Fibroblast of villous mesenchyme (primary cell): Measurements from ENCODE around the gene ZNF599. TPM values are rescaled to one million over a fixed set of nuclear protein-coding genes. Genes with fewer than 3 reads are reported as not detected.

Experiments used
- DNase-seq: peaks from one replicate; pipeline ENCODE4 v3.0.0-alpha.2; 2010; ENCODE audit warnings: low read depth
- H3K4me3 ChIP-seq: 2 replicates; pipeline ENCODE4 v1.5.1; 2011; ENCODE audit warnings: low read depth, mild to moderate bottlenecking, low read length
- total RNA-seq: library from RNA; depleted of rRNA; stranded (reverse); fragments of >200 nt; gene quantifications from 2 replicates; pipeline ENCODE4 v1.2.3, GENCODE V29; 2012
- TF ChIP-seq, protein P1 (sequence below): IDR thresholded peaks from 2 replicates; pipeline ENCODE4 v1.5.1; 2012; ENCODE audit warnings: low read depth, mild to moderate bottlenecking, low read length; ENCODE audit not compliant: insufficient read depth

The ZNF599 gene
- total RNA-seq, 1 donor, result 7.8 TPM

DNA sequence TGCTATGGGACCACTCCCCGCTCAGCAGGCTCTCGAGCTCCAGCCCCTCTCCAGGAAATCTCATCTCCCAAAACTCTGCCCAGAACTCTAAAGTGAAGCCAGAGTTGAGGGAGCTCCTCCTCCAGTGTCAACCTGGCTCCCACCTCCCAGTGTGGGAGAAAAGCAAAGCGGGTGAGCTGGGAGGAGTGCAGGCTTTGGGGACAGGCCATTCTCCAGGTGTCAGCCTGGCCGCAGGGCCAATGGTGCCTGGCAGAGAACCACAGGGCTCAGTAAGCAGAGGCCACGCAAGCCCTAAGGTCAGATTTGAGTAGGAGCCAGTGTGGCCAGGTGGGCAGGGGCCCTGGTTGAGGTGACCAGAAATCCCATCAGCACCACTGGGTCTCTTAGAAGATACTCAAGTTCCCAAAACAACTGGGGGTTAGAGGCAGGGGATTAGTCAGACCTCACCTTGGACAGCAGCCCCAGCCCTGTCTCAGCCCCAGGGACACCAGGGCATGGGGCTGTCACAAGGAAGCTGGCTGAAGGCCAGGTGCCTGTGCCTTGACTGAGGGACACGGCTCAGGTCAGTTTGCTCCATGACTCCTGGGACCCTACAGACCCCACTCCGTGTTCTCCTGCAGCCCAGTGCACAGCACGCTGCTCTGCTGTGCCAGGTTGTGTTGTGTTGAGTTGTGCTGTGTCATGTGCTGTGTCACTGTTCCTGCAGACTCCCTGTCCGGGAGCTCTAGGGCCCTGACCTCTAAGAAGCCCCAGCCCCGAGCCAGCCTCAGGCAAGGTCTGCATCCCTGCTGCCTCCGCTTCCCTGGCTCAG lies 41.8 kb downstream of the ZNF599 start:
- no peak overlapping the region for H3K4me3 ChIP-seq
- no peak for DNase-seq
- TF ChIP-seq, protein P1, sequence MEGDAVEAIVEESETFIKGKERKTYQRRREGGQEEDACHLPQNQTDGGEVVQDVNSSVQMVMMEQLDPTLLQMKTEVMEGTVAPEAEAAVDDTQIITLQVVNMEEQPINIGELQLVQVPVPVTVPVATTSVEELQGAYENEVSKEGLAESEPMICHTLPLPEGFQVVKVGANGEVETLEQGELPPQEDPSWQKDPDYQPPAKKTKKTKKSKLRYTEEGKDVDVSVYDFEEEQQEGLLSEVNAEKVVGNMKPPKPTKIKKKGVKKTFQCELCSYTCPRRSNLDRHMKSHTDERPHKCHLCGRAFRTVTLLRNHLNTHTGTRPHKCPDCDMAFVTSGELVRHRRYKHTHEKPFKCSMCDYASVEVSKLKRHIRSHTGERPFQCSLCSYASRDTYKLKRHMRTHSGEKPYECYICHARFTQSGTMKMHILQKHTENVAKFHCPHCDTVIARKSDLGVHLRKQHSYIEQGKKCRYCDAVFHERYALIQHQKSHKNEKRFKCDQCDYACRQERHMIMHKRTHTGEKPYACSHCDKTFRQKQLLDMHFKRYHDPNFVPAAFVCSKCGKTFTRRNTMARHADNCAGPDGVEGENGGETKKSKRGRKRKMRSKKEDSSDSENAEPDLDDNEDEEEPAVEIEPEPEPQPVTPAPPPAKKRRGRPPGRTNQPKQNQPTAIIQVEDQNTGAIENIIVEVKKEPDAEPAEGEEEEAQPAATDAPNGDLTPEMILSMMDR, result no peak

DNA sequence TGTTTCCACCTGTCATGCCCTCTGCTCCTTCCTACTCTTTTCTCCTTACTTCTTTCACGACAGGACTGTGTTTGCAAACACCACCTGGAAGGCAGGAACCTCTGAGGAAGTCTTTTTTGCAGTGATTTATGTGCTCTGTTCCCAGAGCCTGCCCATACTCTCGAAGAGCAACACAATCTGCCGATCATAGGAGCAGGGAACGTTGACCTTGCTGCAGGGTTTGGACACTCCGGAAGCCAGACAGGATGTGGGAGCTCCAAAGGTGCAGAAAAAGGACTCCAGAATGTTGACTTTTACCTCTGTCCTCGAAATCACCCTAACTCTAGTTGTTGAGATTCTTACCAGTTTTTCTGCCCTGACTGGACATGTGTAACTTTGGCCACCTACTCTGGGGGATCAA lies 47.6 kb downstream of the ZNF599 start:
- H3K4me3 ChIP-seq, result no peak overlapping the region
- TF ChIP-seq, protein P1, result no peak
- DNase-seq, result no peak

- no peak for DNase-seq
- TF ChIP-seq, protein P1, result no peak
- H3K4me3 ChIP-seq, result no peak overlapping the region
These were observed 50.7 kb downstream of the ZNF599 start for GRCh38 chr19:34722353-34722752.

DNA sequence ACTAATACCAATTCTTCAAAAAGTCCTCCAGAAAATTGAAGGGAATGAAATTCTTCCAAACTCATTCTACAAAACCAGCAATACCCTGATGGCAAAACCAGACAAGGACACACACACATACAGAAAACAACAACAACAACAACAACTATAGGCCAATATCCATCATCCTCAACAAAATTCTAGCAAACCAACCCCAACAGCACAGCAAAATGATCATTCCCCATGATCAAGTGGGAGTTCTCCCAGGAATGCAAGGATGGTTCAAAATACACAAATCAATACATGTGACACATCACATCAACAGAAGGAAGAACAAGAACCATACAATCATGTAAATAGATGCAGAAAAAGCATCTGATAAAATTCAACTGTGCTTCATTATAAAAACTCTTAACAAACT lies 57.7 kb downstream of the ZNF599 start:
- no peak for DNase-seq
- TF ChIP-seq, protein P1, result no peak
- H3K4me3 ChIP-seq, result no peak overlapping the region

GRCh38 chr19:34713262-34713637 lies 59.8 kb downstream of the ZNF599 start:
- TF ChIP-seq, protein P1, result no peak
- DNase-seq, result no peak
- H3K4me3 ChIP-seq, result no peak overlapping the region

- TF ChIP-seq, protein P1, result peak; percentile 66
- peak; percentile 89 for DNase-seq
- no peak overlapping the region for H3K4me3 ChIP-seq
These were observed 60.4 kb downstream of the ZNF599 start for GRCh38 chr19:34712395-34713261.
